Measurements from ENCODE around the gene MVB12A. TPM values are rescaled to one million over a fixed set of nuclear protein-coding genes. Genes with fewer than 3 reads are reported as not detected.

Gene MVB12A
- total and polyA plus RNA-seq, 2 of the 4 experiments (the other 2 are of a cell fraction), result 13.8 to 43.9 TPM

DNA sequence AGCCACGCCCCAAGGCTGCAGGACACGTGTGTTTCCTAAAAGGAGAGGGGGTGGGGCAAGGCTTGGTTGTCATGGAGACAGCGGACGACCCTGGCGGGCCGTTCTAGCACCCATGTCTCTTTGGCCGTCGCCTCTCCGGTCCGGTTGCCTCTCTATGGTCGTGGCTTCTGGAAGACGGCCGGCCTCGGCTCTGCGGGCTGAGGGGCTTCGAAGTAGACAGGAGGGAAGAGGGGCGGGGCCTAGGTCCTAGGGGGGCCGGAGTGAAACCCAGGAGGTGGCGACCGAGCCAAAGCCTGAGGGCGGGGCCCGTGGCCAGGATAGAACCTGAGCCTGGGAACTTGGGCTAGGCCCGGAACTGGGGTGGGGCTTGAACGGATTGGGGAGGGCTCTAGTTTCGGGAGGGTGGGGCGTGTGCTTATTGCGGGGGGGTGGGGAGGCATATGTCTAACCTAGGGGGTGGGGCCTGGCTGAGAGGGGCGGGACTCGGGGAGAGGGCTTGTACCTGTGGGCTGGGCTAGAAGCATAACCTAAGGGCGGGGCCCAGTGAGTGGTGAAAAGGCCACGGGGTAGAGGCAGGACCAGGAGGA lies 49.7 kb downstream of the MVB12A start:
- H2BK15ac ChIP-seq (ENCODE audit: low read depth, low read length), result peak overlapping the region; percentile 45; the same call in 1 of the 3 replicates
- peaks cover 4 to 37% of the 10 kb centered on the region in 2 experiments; a peak in 3 of 4 replicates for H3K79me1 ChIP-seq (ENCODE audit: low read depth in 1 of 2, low read length in 2 of 2)
- H3K18ac ChIP-seq (ENCODE audit: low read depth, low read length), result peak overlapping the region; percentile 12; the same call in 1 of the 2 replicates
- CTCF ChIA-PET, result interaction anchor here (1.0 kb wide), 1 partner anchor 42 kb away, joined by 3 read pairs; no protein-coding TSS in a partner anchor
- H3K4me2 ChIP-seq (ENCODE audit: low read depth, low read length), result peak overlapping the region; percentile 84
- H4K8ac ChIP-seq (ENCODE audit: low read depth in 2 of 2, low read length in 2 of 2), result peak overlapping the region; percentile 53 to 87; a peak in 3 of 4 replicates
- 0% methylated on average over 12 of the region's 31 CpGs; no CpG with 5 or more reads in 1 of the 2 experiments for WGBS, 2 experiments (ENCODE audit: extremely low coverage in 2 of 2, insufficient read length in 1 of 2)
- intact Hi-C loops (cut with micrococcal nuclease) (loop anchor here (1.0 kb wide), 1 partner anchor 42 kb away; the partner anchor contains the start of gene PGLS), in situ Hi-C loops (cut with MboI; ENCODE audit: low sequenced_read_pairs) (no loop called here), dilution Hi-C loops (cut with HindIII; ENCODE audit: low sequenced_read_pairs, unreplicated experiment) (no loop called here)
- H2BK120ac ChIP-seq (ENCODE audit: low read depth, low read length), result peak overlapping the region; percentile 57
- peak overlapping the region; percentile 65 for H2BK20ac ChIP-seq (ENCODE audit: low read depth, low read length)
- DNase-seq (peak; percentile 89), ATAC-seq (ENCODE audit: low read depth) (peak; percentile 67)
- H3K9ac ChIP-seq (ENCODE audit: low read depth, low read length), result peak overlapping the region; percentile 34
- no peaks in the 10 kb centered on the region for H3K27me3 ChIP-seq (ENCODE audit: control insufficient read depth, insufficient read depth, low read length)
- POLR2A ChIA-PET (ENCODE audit: unreplicated experiment), result no interaction called here
- no peaks in the 10 kb centered on the region for H3K9me3 ChIP-seq (ENCODE audit: control insufficient read depth, insufficient read depth, low read length)
- peak overlapping the region; percentile 69 for H3K14ac ChIP-seq (replicated peaks; ENCODE audit: low read depth, low read length)
- TF ChIP-seq, protein P1, sequence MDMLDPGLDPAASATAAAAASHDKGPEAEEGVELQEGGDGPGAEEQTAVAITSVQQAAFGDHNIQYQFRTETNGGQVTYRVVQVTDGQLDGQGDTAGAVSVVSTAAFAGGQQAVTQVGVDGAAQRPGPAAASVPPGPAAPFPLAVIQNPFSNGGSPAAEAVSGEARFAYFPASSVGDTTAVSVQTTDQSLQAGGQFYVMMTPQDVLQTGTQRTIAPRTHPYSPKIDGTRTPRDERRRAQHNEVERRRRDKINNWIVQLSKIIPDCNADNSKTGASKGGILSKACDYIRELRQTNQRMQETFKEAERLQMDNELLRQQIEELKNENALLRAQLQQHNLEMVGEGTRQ (IDR thresholded peaks at IDR 0.05; ENCODE audit: low read depth, low read length), result peak; percentile 27
- no peak for TF ChIP-seq MAZ (IDR thresholded peaks at IDR 0.05; ENCODE audit: borderline replicate concordance, low read depth, low read length)
- no peak for TF ChIP-seq RCOR1 (IDR thresholded peaks at IDR 0.05; ENCODE audit: insufficient replicate concordance, low read length)
- TF ChIP-seq CTCF (conservative IDR thresholded peaks at IDR 0.05; ENCODE audit: low read depth, low read length), result no peak
- TF ChIP-seq NFE2L2 (IDR thresholded peaks at IDR 0.05; ENCODE audit: low read depth, low read length), result no peak
- no peak for TF ChIP-seq POLR2A (IDR thresholded peaks at IDR 0.05; ENCODE audit: low read depth, low read length)
- no peak for TF ChIP-seq CEBPB (IDR thresholded peaks at IDR 0.05; ENCODE audit: low read depth, low read length)
- TF ChIP-seq MXI1 (IDR thresholded peaks at IDR 0.05; ENCODE audit: borderline replicate concordance, low read depth, low read length), result peak; percentile 90
- no peak for TF ChIP-seq BHLHE40 (IDR thresholded peaks at IDR 0.05; ENCODE audit: low read depth, low read length)
- TF ChIP-seq CHD1 (IDR thresholded peaks at IDR 0.05; ENCODE audit: low read depth, low read length), result no peak
- peak overlapping the region; percentile 59 for H3K4me3 ChIP-seq (ENCODE audit: insufficient read depth, low read depth, low read length)
- H3K4me1 ChIP-seq (ENCODE audit: control insufficient read depth, insufficient read depth, low read length), result peaks cover 10% of the 10 kb centered on the region
- H4K20me1 ChIP-seq (ENCODE audit: insufficient read depth, low read length), result peaks cover 6% of the 10 kb centered on the region; the same call in 1 of the 2 replicates
- H2AFZ ChIP-seq (replicated peaks; ENCODE audit: low read length, poor library complexity), result peak overlapping the region; percentile 98
- H2BK5ac ChIP-seq (ENCODE audit: low read depth, low read length, poor library complexity, severe bottlenecking), result peak overlapping the region; percentile 20
- peak overlapping the region; percentile 46 for H3K27ac ChIP-seq (ENCODE audit: insufficient read depth, low read length)
- no peak overlapping the region for H3K23ac ChIP-seq (ENCODE audit: low read depth, low read length)
- H3K4ac ChIP-seq (ENCODE audit: low read depth, low read length), result peak overlapping the region; percentile 80
- H2AK5ac ChIP-seq (ENCODE audit: low read depth, low read length), result peak overlapping the region; percentile 60; the same call in 1 of the 2 replicates
- H4K5ac ChIP-seq (ENCODE audit: low read depth, low read length), result peak overlapping the region; percentile 13; the same call in 1 of the 2 replicates
- H2AK9ac ChIP-seq (replicated peaks; ENCODE audit: low read depth, low read length, poor library complexity), result peak overlapping the region; percentile 86
- H4K91ac ChIP-seq (ENCODE audit: insufficient read depth, low read depth, low read length), result peak overlapping the region; percentile 54; the same call in 1 of the 2 replicates
- no TSS peak for BruUV-seq (replicated peaks)
- H3K9me1 ChIP-seq (ENCODE audit: insufficient read depth, low read length), result no peaks in the 10 kb centered on the region
- no peaks in the 10 kb centered on the region for H3K36me3 ChIP-seq (ENCODE audit: control insufficient read depth, insufficient read depth, low read length)
- H3K56ac ChIP-seq (ENCODE audit: extremely low read depth, insufficient read depth, low read length), result no peak overlapping the region
